ENCODE results near the gene MARCHF3.
"Not testable (repeated sequence)": the region's sequence is repeated elsewhere in the genome, so short reads cannot be mapped to it uniquely, and the experiment has no call there.

The MARCHF3 gene, protein sequence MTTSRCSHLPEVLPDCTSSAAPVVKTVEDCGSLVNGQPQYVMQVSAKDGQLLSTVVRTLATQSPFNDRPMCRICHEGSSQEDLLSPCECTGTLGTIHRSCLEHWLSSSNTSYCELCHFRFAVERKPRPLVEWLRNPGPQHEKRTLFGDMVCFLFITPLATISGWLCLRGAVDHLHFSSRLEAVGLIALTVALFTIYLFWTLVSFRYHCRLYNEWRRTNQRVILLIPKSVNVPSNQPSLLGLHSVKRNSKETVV

DNA sequence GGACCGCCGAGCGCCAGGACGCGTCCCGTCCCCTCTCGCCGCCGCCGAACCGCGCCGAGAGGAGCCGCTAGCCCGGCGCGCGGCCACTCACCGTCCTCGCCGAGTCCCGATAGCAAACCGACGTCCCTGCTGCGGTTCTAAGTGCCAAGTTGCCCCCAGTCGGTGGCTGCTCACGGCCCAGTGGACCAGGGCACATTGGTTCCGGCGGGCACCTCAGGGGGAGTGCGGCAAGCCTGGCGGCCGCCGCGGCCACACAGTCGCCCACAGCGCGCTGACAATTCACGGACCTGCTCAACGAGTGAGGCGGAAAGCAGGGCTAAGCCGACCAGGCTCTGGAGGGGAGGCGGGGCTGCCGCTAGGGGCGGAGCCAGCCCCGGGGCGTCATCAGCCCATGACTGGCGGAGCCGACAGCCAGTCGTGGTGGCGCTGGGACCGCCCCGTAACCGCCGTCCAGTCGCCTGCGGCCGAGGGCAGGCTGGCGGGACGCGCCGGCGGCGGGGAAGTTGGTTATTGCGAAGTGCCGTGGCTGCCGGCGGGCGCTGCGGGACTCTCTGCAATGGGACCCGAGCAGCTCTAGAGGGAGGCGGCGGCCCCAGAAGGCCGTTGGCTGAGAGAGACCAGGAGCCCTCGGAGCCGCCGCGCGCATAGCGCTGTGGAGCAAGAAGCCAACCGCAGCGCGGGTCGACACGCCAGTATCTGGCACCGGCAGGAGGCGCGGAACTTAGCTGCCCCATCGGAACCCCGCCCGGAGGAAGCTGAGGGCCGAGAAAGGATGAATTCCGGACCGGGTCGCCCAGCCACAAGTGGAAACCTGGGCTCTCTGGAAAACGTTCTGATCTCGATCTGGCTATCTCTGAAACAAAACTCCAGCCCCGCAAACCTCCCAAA lies at the start of gene MARCHF3:
Gene MARCHF3, minus strand, starts transcription at position 300 of the 888 bp plus-strand sequence. CDS start 112,387 bp downstream, outside the sequence.
- peak; percentile 97 for DNase-seq (ENCODE audit: low spot score)

DNA sequence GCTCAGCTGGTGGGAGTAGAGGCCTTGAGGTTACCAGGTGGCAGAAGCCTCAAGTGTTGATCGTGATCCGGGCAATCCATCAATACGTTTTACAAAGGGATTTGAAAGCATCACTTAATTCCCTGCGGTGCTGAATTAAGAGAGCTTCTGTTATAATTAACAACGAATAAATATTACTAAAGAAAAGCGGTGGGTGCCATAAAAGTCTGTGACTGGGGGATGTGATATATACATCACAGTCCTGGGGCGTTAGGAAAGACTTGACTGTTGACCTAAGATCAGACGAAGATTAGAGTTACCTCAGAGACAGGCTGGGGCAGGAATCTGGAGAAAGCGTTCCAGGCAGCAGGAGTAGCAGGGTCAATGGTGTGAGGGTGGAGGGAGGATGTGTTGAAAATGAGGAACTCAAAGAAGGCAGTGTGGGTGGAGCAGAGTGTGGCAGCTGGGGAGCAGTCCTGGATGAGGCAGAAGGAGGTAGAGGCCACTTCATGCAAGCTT lies 49.7 kb upstream of the MARCHF3 start:
- no peak for DNase-seq (ENCODE audit: low spot score)

DNA sequence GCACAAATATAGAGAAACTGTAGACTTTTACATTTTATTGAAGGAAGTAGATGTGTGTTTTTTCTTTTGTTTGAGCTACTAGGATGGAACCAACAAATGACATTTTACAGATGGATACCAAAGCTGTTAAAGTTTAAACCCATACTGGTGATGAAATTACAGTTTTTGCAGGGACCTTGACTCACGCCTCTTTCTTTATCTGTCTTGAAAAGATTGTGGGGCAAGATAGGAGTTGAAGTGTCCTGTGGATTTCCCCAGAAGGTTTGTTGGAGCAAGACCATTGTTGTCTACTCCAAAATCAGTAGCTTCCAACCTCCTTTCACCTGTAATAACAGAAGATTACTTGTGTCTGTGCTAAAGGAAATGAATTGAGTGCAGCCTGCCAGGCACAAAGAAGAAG lies 47.0 kb upstream of the MARCHF3 start:
- DNase-seq (ENCODE audit: low spot score), result no peak

DNA sequence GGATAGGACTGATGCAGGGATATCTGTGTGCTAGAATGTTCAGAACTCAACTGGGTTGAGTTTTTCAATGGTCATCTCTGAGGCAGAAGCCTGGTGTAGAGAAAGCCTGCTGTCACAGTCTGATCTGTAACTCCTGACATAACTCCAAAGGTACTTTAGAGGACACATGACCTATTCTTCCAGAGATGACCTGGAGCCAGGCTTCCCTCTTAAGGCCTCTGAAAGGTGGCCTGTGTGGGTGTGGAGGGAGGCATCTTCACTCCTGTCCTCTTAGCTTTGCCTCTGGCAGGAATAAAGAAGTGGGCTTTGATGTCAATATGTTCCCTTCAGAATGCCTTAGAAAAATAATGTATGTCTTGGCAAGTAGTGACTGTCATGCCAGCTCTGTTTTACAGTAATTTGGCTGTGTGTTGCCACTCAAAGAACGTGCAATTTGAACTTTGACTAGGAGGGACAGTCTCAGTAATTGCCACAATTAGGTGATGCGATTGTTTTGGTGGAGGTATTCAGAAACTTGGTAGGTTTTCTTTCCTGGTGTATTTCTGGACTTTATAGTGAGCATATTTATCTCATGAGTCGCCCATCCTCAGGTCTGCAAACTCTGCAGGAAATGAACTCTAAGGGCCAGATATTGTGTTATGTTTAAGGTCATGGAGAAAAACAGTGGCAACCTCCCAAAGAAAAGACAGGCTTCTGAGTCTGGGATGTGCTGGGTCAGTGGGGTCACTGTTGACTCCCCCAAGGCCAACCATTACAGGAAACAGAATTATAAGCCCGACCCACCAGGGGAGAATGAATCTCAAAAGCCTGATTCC lies 46.2 kb upstream of the MARCHF3 start:
- no peak for DNase-seq (ENCODE audit: low spot score)

DNA sequence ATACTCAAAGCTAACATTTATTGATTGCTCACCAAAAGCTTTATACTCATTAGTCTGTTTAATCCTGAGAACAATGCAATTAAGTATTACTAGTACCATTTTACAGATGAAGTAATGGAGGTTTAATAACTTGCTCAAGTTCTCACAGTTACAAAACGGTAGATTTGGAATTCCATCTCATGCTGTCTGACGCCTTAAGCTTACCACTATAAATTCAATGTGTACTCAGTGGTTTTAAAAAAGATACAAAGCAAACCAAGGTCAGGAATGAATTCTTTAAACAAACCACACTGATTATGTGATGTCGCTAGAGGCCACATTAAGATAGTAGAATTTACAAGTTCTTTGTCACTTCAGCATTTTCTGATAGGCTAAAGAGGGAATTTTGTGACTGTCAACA lies 44.1 kb upstream of the MARCHF3 start:
- no peak for DNase-seq (ENCODE audit: low spot score)

DNA sequence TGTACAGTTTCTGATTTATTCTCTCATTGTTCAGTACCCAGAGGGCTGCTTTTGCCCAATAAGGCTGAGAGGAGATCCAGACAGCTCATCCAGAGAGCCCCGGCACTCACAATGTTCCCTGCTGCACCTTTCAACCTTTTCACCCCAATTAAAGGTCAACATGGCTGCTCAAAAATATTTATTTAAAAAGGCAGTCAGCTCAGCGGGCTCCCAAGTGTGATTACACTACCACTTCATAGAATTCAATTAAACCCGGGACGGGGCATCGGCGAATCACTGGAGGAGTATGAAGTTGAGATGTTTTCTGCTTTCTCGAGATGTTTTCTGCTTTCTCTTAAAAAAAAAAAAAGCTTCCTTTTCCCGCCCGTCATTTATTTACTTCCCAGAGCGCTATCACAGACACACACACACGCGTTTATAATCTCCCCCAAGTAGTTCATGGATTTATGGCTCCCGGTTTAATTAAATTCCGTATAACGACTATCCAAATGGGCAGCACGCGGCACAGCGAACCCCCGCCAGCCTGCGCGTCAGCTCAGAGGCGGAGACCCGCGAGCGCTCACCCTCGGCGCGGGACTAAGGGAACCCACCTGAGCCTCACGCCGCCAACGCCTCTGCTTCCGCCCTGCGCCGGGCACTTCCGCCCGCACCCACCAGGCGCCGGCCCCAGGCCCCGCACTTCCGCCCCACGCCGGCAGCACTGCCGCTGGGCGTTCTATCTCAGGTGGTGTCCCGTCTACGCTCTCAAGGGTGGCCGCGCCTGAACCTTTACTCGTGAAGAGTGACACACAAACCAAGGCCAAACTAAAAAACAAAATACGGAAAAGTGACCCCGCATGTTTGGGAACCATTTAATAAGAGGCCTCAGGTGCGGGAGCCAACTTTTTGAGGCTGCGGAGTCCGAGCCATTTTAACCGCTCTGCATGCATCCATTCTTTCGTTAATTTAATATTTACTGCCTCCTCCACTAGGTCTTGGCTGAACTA lies 42.8 kb upstream of the MARCHF3 start, which contains the start of gene C5orf63:
Gene C5orf63, minus strand, starts transcription at position 642 of the 986 bp plus-strand sequence. CDS start 14,507 bp downstream, outside the sequence.
- DNase-seq (ENCODE audit: low spot score), result peak; percentile 88

DNA sequence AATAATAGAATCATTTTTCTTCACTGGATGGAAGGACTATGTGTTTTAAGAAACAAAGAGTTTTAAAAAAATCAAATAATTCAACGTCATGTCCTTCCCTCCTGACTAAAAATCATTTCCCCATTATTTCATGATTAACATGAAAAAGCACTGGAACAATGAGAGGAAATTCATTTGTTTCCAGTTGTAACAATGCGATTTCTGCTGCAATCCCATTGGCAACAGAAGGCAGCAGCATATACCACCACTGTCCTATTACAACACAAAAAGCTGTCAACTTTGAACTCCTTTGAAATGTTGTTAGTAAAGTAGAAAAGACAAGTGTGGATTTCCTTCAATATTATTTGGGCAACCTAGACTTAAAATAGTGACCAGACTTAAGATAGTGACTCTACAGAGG lies 39.9 kb upstream of the MARCHF3 start:
- no peak for DNase-seq (ENCODE audit: low spot score)

DNA sequence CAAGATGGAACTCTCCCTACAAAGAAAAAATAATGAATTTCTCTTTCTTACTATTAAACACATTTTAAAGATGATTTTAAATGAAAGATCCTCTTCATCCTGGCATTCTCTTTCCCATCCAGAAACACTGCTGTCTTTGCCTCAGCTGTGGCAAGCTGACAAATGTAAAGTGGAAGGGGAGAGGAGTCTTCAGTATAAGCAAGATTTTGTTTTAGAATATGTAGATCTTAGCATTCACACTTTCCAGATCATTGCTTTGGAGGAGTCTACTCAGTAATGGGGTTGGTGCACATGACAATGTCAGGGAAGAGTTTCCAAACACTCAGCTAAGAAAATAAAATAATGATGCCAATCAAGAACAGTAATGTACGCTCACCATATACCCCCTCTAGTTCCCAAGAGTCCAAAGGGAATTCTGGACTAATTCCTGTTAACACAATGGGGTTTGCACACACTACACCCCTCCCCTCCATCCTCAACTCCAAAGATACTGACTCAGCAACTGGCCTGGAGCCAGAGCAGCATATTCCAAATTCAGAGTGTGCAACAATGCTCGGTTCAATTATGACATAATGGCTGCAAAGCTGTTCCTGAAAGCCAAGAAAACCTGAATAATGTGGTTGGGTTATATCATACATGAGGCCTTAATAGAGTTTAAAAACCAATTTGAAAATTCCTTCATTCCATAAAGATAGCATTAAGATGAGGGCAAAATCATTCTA lies 38.3 kb upstream of the MARCHF3 start:
- DNase-seq (ENCODE audit: low spot score), result no peak

DNA sequence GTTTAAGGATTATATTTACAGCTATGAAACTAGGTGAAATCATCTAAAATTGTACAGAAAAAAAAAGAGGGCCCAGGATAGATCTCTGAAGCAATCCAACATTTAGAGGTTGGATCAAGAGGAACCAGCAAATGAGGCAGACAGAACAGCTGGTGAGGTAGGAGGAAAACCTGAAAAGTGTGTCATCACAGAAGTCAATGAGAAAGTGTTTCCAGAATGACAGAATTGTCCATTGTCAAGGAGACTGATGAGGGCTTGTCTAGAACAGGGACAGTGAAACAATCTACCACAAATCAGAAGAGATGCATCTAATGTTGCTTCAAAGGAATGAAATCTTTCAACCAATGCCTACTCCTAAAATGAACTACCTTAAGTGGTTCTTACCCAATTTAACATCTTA lies 36.4 kb upstream of the MARCHF3 start:
- no peak for DNase-seq (ENCODE audit: low spot score)

DNA sequence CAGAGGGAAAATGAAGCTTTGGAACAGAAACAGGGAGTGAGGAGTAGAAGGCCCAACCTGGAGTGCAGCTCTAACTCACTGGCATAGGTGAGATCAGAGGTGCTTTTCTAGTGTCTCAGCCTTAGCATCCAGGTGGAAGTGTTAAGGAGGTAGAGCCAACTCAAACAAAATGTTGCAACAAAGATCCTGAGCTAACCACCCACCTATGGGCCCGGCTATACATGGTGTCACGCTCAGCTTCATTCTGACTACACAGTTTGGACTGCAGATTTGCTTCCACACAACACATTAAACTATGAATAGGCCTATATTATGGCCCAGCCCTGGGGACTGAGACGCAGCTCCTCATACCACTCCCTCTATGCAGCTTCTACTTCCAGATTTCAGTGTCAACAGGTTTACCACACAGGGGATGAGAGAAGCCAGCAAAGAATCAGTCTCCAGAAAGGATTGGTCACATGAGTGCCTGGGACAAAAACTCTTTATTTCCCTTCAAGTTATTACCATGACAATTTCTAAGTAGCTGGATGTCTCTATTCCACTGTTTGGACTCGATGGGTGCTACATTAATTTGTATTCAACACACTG lies 34.0 kb upstream of the MARCHF3 start:
- DNase-seq (ENCODE audit: low spot score), result no peak

DNA sequence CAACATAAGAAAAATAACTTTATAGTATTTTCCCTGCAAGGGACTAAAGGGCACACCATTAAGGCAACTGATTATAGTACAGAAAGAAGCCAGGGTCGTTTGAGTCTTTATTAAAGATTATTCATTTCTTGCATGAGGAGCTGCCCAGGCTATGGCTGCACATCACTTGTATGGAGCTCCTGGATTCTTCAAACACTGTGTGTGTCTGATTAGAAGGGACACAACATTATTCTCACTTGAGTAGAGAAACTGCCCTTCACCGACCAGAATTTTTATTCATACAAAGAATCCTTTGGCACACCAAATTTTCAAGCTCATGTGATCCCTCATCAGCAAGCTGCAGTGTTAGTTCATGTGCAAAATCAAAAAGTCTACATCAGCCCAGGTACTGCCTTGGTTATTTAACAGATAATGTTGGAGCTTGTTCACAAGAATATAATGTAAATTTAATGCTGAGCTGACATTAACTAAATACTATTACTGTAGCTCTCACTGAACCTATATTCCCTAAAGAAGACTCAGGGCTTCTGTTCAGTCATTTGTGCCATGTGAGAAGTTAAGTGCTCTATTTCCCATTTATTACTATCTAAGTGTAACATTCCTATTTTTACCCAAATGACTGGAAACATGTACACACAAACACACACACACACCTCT lies 33.0 kb upstream of the MARCHF3 start:
- DNase-seq (ENCODE audit: low spot score), result no peak

DNA sequence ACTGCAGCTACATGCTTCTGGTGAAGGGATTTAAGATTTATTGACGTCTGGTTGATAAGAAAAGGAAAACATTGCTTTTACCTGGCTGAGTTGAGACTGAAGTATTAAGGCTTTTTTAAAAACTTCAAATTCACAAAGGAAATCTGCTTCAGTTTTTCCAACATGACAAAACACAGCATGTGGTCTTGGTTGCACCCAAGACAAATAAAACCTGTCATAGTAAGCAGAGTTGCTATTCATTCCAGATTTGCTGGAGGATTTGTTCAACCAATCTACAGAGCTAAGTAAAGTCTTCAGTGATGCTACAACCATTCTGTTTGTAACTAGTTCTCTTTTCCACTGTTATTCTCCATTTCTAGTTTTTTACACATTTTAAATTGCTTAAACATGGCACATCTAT lies 31.6 kb upstream of the MARCHF3 start:
- no peak for DNase-seq (ENCODE audit: low spot score)

DNA sequence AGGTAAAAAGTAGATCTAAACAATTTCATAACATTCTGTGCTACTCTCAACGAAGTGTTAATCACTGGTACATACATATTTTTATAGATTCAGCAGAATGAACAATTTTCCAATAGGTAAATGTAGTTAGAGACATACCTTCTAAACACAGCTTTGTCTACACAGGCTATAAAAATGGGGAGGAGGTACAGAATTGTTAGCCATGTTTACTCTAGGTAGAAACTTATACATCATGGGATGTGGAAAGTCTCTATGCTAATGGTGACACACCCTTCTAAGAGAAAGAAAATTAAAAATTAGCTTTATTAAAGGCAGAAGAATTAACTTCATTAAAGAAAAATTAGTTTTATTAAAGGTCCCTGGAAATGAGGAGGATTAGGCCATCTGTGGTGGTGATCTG lies 31.2 kb upstream of the MARCHF3 start:
- DNase-seq (ENCODE audit: low spot score), result no peak

DNA sequence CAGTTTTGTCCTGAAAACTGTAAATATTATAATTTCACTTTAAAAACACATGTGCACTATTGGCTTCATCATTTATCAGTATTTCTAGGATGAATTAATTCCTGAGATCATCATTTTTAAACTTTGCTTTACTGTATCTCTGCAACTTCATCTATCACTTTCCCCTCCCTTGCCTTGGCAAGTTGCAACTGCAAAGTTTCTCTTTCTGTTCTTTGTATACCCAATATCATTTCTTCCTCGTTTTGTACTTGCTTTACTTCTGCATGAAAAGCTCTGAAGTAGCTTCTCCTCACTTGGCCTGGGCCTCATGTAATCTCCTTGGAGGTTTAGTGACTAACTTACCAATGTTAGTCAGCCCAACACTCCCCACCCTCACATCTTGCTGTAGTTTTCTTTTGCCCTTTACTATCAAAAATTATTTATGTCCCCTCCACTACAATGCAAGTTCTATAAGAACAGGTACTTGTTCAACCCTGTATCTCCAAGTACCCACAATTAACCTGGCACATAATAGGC lies 30.2 kb upstream of the MARCHF3 start:
- no peak for DNase-seq (ENCODE audit: low spot score)

DNA sequence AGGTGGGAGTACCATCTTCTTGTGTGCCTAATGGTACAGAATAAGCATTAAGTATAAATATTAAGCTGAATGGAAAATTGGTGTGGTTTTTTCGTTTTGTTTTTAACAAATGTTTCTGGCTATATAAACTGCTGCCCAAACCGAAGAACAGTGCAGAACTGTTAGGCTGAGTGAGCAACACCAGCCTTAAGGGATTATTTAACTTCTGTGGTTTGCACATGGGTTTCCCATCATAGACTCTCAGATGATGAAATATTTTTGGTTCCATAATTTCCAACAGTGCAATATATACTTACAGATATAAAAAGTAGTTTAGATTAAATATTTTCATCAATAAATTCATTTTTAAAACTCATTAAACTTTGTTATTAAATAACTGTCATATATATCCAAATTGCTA lies 26.5 kb upstream of the MARCHF3 start:
- no peak for DNase-seq (ENCODE audit: low spot score)

DNA sequence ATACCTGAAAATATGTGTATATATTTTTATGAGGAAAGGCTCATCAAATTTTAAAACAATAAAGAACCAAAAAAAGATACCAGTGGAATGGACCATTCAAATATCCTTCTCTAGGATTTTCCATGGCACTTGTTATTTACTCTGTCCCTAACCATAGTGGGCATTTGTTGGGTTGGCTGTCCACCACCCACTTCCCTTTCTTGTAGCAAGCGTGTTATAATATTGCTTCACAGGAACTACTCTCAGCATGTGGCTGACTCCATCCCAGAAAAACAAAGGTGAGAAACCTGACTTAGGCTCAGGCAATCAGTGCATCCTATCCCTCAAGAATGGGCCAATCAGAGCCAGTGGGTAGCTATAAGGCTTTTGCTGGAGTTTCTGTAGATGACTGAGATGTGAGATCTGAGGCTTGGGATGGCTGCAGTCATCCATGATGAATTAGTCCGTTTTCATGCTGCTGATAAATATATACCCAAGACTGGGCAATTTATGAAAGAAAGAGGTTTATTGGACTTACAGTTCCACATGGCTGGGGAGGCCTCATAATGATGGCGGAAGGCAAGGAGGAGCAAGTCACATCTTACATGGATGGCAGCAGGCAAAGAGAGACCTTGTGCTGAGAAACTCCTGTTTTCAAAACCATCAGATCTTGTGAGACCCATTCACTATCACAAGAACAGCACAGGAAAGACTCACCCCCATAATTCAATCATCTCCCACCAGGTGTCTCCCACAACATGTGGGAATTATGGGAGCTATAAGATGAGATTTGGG lies 25.7 kb upstream of the MARCHF3 start:
- DNase-seq (ENCODE audit: low spot score), result no peak

DNA sequence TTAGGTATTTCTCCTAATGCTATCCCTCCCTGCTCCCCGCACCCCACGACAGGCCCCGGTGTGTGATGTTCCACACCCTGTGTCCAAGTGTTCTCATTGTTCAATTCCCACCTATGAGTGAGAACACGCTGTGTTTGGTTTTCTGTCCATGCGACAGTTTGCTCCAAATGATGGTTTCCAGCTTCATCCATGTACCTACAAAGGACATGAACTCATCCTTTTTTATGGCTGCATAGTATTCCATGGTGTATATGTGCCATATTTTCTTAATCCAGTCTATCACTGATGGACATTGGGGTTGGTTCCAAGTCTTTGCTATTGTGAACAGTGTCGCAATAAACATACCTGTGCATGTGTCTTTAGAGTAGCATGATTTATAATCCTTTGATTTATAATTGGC lies 23.2 kb upstream of the MARCHF3 start:
- DNase-seq (ENCODE audit: low spot score), result not testable (repeated sequence)

DNA sequence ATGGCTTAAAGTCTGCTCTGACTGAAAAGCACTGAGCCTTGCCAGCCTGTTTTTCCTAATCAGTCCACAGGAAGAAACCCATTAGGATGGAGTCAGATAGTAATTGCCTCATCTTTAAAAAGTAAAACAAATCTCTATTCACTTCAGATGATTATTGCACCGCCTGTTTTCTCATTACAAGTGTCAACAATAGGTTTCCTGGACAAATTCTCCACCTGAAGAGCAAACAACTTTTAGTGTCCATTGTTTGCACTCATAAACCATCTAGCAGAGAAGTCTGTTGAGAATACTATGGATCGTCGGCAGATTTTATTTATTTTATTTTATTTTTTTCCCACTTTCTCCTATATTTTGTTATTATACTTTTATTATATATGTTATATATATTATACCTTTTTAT lies 22.7 kb upstream of the MARCHF3 start:
- no peak for DNase-seq (ENCODE audit: low spot score)

Data from germinal center (tissue), 1 donor.